Endodermal cell (in vitro differentiated cells): Measurements from ENCODE around the gene GFPT1. TPM values are rescaled to one million over a fixed set of nuclear protein-coding genes. Genes with fewer than 3 reads are reported as not detected.

Experiments
- DNase-seq: peaks from one replicate; pipeline ENCODE4 v3.0.0-alpha.2; 2017
- H3K27ac ChIP-seq: 2 replicates; pipeline ENCODE4 v1.5.1; 2013; ENCODE audit warnings: mild to moderate bottlenecking, low read depth, low read length, moderate library complexity
- H3K27me3 ChIP-seq: 2 replicates; pipeline ENCODE4 v1.6.1; 2013; ENCODE audit warnings: mild to moderate bottlenecking, low read length, moderate library complexity; ENCODE audit not compliant: insufficient read depth, control insufficient read depth, poor library complexity, severe bottlenecking
- H3K36me3 ChIP-seq: 2 replicates; pipeline ENCODE4 v1.7.0; 2013; ENCODE audit warnings: mild to moderate bottlenecking, low read length, moderate library complexity; ENCODE audit not compliant: control insufficient read depth, insufficient read depth
- H3K4me1 ChIP-seq: one replicate; pipeline ENCODE4 v1.7.0; 2013; ENCODE audit warnings: low read length; ENCODE audit not compliant: control insufficient read depth, insufficient read depth
- H3K4me3 ChIP-seq: 2 replicates; pipeline ENCODE4 v1.5.1; 2013; ENCODE audit warnings: mild to moderate bottlenecking, low read length, moderate library complexity
- H3K9ac ChIP-seq: 2 replicates; pipeline ENCODE4 v1.6.1; 2013; ENCODE audit warnings: mild to moderate bottlenecking, low read length, moderate library complexity; ENCODE audit not compliant: poor library complexity, severe bottlenecking; ENCODE audit errors: extremely low read depth
- H3K9me3 ChIP-seq: 2 replicates; pipeline ENCODE4 v1.6.1; 2013; ENCODE audit warnings: mild to moderate bottlenecking, low read length, moderate library complexity; ENCODE audit not compliant: control insufficient read depth
- H3K27ac Mint-ChIP-seq: 2 replicates; pipeline ENCODE4 v1.8.0; 2020; ENCODE audit warnings: mixed read lengths
- H3K27me3 Mint-ChIP-seq: 2 replicates; pipeline ENCODE4 v1.8.0; 2021; ENCODE audit warnings: mild to moderate bottlenecking, mixed read lengths; ENCODE audit not compliant: insufficient read depth
- H3K36me3 Mint-ChIP-seq: 2 replicates; pipeline ENCODE4 v1.8.0; 2020; ENCODE audit warnings: low read depth, mixed read lengths
- H3K4me1 Mint-ChIP-seq: 2 replicates; pipeline ENCODE4 v1.8.0; 2020; ENCODE audit warnings: mixed read lengths
- H3K4me3 Mint-ChIP-seq: 2 replicates; pipeline ENCODE4 v1.8.0; 2020; ENCODE audit warnings: mild to moderate bottlenecking, moderate library complexity, mixed read lengths
- H3K9me3 Mint-ChIP-seq: 2 replicates; pipeline ENCODE4 v1.8.0; 2020; ENCODE audit warnings: mild to moderate bottlenecking, mixed read lengths
- WGBS, 2 experiments: methylation state at CpG; one replicate each; pipeline versions ENCODE4 v1.1.5 to v1.1.7; 2013; ENCODE audit warnings: missing lambda C conversion rate in 2 of 2, mixed read lengths in 1 of 2; ENCODE audit not compliant: insufficient coverage in 1 of 2, insufficient read length in 1 of 2; 5-methylcytosine and 5-hydroxymethylcytosine counted together
- total RNA-seq, 2 donors: library from RNA; stranded (reverse); fragmentation: NEBNext Ultra II Directional in 1 of 2; extraction: Animal tissue kit (Norgen Biotek cat#: 25700) in 1 of 2; gene quantifications; 2 replicates in 1 of 2; 3 replicates in 1 of 2; pipeline ENCODE4 v1.2.1, GENCODE V29; 2021
- TF ChIP-seq, protein P1 (sequence below): fragments of 200-600 bp; sonication (generic); conservative IDR thresholded peaks from 2 replicates; pipeline ENCODE4 v1.5.0; 2021; ENCODE audit warnings: antibody characterized with exemption, mild to moderate bottlenecking

The GFPT1 gene
- total RNA-seq, 2 donors from 2014 or later = 79.8 to 95.9 TPM

DNA sequence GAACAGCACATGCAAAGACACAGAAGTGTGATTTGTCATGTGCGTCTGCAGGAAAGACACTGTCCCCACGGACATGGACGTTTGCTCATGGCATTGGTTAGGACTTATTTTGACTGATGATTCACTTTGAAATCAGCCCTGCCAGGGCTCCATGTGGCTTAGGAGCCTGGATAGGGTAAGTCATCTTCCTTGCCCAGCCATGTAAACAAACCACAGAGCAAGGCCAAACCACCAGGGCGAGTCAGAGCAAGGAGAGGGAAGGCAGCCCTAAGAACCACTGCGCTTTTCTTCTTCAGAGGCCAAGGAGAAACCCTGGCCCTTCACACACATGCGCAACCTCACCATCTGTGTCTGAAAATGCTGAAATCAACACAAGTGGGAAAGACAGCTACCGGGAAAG, 88.8 kb downstream of the GFPT1 start:
- Mint-ChIP-seq H3K27me3 (peaks cover 5% of the 10 kb centered on the region), H3K4me3 (no peak overlapping the region), H3K27ac (no peak overlapping the region), H3K36me3 (no peaks in the 10 kb centered on the region), H3K9me3 (peaks cover 2% of the 10 kb centered on the region), H3K4me1 (no peaks in the 10 kb centered on the region)
- Histone ChIP-seq H3K9ac (no peak overlapping the region), H3K27ac (no peak overlapping the region), H3K4me3 (no peak overlapping the region), H3K36me3 (no peaks in the 10 kb centered on the region), H3K27me3 (no peaks in the 10 kb centered on the region), H3K9me3 (no peaks in the 10 kb centered on the region), H3K4me1 (no peaks in the 10 kb centered on the region)
- WGBS, 2 experiments = 88 to 94% methylated on average over 4 to 7 of the region's 7 CpGs
- no peak for DNase-seq
- TF ChIP-seq, protein P1, sequence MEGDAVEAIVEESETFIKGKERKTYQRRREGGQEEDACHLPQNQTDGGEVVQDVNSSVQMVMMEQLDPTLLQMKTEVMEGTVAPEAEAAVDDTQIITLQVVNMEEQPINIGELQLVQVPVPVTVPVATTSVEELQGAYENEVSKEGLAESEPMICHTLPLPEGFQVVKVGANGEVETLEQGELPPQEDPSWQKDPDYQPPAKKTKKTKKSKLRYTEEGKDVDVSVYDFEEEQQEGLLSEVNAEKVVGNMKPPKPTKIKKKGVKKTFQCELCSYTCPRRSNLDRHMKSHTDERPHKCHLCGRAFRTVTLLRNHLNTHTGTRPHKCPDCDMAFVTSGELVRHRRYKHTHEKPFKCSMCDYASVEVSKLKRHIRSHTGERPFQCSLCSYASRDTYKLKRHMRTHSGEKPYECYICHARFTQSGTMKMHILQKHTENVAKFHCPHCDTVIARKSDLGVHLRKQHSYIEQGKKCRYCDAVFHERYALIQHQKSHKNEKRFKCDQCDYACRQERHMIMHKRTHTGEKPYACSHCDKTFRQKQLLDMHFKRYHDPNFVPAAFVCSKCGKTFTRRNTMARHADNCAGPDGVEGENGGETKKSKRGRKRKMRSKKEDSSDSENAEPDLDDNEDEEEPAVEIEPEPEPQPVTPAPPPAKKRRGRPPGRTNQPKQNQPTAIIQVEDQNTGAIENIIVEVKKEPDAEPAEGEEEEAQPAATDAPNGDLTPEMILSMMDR = no peak

DNA sequence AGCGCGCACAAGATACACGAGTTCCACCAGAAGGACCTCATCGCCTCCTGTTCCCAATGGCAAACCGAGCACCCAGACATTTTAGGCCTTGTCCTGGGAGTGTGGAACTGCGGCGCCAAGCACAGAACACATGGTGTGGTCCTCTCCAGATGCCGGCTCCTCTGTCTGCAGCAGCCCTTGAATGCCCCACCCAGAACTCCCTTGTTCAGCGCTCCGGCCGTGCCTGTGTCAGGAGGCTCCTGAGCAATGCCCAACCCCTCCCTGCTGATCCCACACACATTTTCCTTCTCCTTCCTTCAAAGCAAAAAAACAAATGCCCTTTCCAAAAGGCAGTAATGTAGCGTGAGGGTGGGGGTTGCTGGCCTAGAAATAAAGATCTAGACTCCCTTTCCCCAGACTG, 89.8 kb downstream of the GFPT1 start:
- Histone ChIP-seq H3K36me3 (no peaks in the 10 kb centered on the region), H3K27ac (no peak overlapping the region), H3K4me3 (no peak overlapping the region), H3K4me1 (no peaks in the 10 kb centered on the region), H3K9me3 (no peaks in the 10 kb centered on the region), H3K9ac (no peak overlapping the region), H3K27me3 (no peaks in the 10 kb centered on the region)
- Mint-ChIP-seq H3K4me3 (no peak overlapping the region), H3K36me3 (no peaks in the 10 kb centered on the region), H3K27me3 (peaks cover 2% of the 10 kb centered on the region), H3K27ac (no peak overlapping the region), H3K9me3 (no peaks in the 10 kb centered on the region), H3K4me1 (no peaks in the 10 kb centered on the region)
- TF ChIP-seq, protein P1 = no peak
- 86 to 93% methylated on average over 5 to 12 of the region's 12 CpGs for WGBS, 2 experiments
- no peak for DNase-seq

DNA sequence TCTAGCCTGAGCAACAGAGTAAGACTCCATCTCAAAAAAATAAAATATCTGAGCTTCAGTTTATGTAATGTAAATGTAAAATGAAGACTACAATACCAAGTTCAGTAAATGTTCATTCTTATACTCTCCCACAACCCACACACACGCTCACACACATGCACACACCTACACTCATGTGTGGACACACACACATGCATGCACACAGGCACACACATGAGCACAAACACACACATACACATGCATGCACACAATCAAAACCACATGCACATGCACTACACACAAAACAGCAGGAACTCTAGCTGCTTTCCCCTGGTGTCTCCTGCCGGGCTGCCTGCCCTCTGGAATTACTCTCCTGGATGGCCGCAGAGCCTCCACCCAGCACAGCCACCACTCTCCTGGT, 90.6 kb downstream of the GFPT1 start:
- 90 to 100% methylated on average over 1 to 3 of the region's 3 CpGs for WGBS, 2 experiments
- H3K9me3 ChIP-seq = no peaks in the 10 kb centered on the region
- no peak for DNase-seq
- Mint-ChIP-seq H3K9me3 (no peaks in the 10 kb centered on the region), H3K4me1 (no peaks in the 10 kb centered on the region), H3K4me3 (no peak overlapping the region), H3K27me3 (peaks cover 2% of the 10 kb centered on the region), H3K36me3 (no peaks in the 10 kb centered on the region), H3K27ac (no peak overlapping the region)
- H3K4me3 ChIP-seq = no peak overlapping the region
- no peaks in the 10 kb centered on the region for H3K27me3 ChIP-seq
- H3K9ac ChIP-seq = no peak overlapping the region
- no peaks in the 10 kb centered on the region for H3K4me1 ChIP-seq
- H3K36me3 ChIP-seq = no peaks in the 10 kb centered on the region
- no peak overlapping the region for H3K27ac ChIP-seq
- TF ChIP-seq, protein P1 = no peak
